DMS53 treated with DMSO at 0.1 percent for 48 hours (cell line): ENCODE results near the gene AOC3.
"Not testable (repeated sequence)": the region's sequence is repeated elsewhere in the genome, so short reads cannot be mapped to it uniquely, and the experiment has no call there.

ENCODE experiments used
- DNase-seq: peaks from one replicate; lab custom pipeline; 2025; ENCODE audit not compliant: unreplicated experiment; lab: John Stamatoyannopoulos, UW

Gene AOC3

DNA sequence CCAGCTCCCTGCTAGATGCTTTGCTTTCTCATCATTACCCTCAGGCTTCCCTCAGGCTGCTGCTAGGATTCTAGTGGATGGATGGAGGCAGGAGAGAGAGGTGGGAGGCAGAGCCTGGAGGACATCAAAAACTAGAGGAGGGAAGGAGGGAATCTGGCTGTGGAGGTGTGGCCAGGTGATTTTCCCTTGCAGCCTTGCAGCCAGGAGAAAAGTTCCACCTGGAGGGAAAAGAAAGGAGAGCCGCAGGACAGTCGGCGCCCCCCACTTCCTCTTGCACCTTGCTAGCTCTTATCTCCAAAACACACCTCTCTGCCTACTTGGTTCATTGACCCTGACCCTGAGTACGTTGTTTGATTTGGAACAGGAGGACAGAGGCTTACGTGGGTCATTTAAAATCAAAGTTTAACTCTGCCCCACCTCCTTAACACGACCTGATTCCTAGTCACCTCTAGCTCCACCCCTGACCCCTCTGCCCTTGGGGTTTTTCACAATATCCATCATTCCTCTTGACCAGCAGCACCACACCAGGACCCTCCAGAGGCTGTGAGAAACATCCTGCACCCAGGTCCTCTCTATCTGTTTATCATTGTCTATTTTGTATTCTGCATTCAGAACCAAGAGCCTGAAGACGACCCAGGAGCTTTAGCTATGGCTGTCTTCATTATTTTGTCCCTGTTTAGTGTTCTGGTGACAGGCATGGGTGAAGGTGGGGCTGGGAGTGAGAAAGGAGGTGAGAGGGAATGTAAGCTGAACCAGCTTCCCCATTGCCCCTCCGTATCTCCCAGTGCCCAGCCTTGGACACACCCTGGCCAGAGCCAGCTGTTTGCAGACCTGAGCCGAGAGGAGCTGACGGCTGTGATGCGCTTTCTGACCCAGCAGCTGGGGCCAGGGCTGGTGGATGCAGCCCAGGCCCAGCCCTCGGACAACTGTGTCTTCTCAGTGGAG is 15.9 kb downstream of the AOC3 start:
- no peak for DNase-seq

DNA sequence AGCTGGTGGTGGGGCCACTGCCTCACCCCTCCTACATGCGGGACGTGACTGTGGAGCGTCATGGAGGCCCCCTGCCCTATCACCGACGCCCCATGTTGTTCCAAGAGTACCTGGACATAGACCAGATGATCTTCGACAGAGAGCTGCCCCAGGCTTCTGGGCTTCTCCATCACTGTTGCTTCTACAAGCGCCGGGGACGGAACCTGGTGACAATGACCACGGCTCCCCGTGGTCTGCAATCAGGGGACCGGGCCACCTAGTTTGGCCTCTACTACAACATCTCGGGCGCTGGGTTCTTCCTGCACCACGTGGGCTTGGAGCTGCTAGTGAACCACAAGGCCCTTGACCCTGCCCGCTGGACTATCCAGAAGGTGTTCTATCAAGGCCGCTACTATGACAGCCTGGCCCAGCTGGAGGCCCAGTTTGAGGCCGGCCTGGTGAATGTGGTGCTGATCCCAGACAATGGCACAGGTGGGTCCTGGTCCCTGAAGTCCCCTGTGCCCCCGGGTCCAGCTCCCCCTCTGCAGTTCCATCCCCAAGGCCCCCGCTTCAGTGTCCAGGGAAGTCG is 16.8 kb downstream of the AOC3 start:
- DNase-seq = not testable (repeated sequence)

- DNase-seq = no peak
Measured at GRCh38 chr17:42868338-42868737, 17.3 kb downstream of the AOC3 start.

GRCh38 chr17:42871647-42872046 is 20.6 kb downstream of the AOC3 start:
- no peak for DNase-seq

GRCh38 chr17:42872251-42872965 is 21.4 kb downstream of the AOC3 start:
- DNase-seq = no peak

GRCh38 chr17:42873315-42873714 is 22.3 kb downstream of the AOC3 start:
- no peak for DNase-seq

DNA sequence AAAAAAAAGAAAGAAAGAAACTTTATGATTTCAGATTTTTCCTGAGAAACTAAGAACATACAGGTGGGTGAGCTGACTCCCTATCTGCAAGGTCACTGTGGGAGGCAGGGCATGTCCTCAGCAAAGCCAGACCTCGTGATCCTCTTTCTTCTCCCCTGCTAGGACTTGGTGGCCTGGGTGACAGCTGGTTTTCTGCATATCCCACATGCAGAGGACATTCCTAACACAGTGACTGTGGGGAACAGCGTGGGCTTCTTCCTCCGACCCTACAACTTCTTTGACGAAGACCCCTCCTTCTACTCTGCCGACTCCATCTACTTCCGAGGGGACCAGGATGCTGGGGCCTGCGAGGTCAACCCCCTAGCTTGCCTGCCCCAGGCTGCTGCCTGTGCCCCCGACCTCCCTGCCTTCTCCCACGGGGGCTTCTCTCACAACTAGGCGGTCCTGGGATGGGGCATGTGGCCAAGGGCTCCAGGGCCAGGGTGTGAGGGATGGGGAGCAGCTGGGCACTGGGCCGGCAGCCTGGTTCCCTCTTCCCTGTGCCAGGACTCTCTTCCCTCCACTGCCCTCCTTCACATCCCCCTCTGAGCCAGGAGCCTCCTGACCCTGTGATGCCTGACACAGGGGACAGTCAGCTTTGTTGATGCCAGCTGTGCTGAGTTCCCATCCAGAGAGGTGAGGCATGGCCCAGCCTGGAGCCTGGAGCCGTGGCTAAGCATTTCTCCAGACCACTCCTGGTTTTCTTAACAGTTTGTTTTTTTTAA is 23.1 kb downstream of the AOC3 start:
- DNase-seq = not testable (repeated sequence)

- no peak for DNase-seq
Measured at GRCh38 chr17:42877037-42877436, 26.0 kb downstream of the AOC3 start.

DNA sequence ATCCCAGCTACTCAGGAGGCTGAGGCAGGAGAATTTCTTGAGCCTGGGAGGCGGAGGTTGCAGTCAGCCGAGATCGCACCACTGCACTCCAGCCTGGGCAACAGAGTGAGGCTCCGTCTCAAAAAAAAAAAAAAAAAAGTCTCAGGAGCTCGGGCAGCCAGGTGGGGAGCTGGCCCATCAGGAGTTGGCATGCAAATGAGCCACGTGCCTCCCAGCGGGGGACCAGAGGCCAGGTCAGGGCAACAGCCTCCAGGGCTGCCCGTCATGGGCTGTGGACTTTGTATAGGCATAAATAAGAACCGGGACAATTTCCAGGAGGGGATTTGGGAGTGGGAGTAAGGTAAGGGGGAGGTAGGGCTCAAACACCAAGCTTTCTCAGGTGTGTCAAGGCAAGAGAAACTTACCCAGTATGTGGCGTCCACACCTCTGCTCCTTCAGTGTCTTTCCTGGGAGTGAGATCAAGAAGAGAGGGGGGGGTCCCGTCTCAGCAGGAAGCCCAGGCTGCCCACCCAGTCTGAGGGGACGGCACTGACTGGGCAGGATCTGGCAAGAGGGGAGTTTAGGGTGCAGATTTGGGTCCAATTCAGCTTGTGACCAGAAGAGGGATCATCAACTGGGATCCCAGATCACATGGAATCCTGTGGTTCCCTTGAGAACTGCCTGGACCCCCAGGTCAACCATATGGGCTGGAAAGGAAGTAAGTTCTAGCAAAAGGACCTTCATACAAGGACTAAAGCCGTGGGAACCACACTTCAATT is 27.3 kb downstream of the AOC3 start:
- peak; percentile 56 for DNase-seq

GRCh38 chr17:42878924-42879595 is 28.1 kb downstream of the AOC3 start:
- DNase-seq = no peak

DNA sequence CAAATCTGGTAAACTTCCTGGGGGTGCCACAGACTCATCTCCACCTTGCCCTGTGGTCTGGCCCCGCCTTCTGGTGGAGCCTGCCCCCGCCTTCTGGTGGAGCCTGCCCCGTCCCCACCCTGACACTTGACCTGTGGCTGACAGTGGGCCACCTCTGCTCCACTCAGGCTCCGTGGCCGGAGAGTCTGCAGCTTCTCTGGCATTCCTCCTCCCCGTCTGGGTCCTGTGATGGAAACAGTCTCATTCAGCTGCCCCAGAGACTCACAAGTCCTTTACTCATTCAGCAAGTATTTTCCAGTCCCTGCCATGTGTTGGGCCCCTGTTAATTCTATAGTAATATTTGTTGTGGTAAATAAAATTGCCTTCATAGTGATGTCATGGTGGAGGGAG is 28.6 kb downstream of the AOC3 start:
- no peak for DNase-seq

- no peak for DNase-seq
Measured at GRCh38 chr17:42880776-42881310, 29.8 kb downstream of the AOC3 start.

GRCh38 chr17:42881706-42882105 is 30.7 kb downstream of the AOC3 start:
- DNase-seq = not testable (repeated sequence)

GRCh38 chr17:42882166-42882565 is 31.2 kb downstream of the AOC3 start:
- no peak for DNase-seq

DNA sequence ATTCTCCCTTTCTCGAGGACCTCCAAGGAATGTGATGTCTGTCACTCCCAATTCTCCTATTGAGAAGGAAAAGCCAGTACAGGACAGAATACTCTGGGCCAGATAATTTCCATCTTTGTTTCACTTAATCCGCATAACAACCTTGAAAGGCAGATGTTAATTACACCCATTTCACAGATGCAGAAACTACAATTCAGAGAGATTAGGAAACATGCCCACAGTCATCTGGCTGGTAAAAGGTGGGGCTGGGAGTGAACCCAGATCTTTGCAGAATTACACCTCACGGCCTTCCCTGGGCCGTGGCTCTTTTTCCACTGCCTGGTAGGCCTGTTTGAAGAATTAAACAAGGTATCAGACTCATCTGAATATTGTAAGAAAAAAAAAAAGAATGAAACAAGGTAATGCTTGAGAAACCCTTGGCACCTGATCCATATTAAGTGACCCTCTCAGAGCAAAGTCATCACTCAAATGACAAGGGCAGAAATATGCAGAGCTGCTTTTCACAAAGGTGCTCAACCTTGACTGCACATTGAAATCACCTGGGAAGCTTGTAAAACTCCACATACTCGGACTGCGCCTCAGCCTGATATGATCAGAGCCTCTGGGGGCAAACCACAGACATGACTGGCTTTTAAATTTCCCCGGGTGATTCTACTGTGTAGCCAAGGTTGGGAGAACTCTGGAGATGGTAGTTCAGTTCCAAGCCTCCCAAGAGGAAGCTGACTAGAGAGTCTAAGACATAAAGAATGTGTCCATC is 33.0 kb downstream of the AOC3 start:
- no peak for DNase-seq

DNA sequence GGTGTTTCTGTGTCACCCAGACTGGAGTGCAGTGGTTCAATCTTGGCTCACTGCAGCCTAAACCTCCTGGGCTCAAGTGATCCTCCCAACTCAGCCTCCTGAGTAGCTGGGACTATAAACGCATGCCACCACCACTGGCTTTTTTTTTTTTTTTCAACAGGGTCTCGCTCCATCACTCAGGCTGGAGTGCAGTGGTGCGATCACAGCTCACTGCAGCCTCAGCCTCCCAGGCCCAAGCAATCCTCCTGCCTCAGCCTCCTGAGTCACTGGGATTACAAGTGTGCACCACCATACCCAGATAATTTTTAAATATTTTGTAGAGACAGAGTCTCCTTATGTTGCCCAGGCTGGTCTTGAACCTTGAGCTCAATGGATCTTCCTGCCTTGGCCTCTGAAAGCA is 34.8 kb downstream of the AOC3 start:
- not testable (repeated sequence) for DNase-seq

- no peak for DNase-seq
Measured at GRCh38 chr17:42886283-42887176, 35.5 kb downstream of the AOC3 start.

- DNase-seq = no peak
Measured at GRCh38 chr17:42889809-42890208, 38.8 kb downstream of the AOC3 start.
